NCI-H748 treated with DMSO at 0.1 percent for 48 hours (cell line): Measurements from ENCODE around the gene CHAT.

Experiments
- DNase-seq: peaks from one replicate; lab custom pipeline; 2025; lab: John Stamatoyannopoulos, UW

CHAT gene

GRCh38 chr10:49631975-49632374, 18.1 kb downstream of the CHAT start:
- DNase-seq, result no peak

- DNase-seq, result no peak
Measured at GRCh38 chr10:49632406-49633317, 18.8 kb downstream of the CHAT start.

GRCh38 chr10:49633327-49634068, 19.7 kb downstream of the CHAT start:
- no peak for DNase-seq

GRCh38 chr10:49634069-49634660, 20.3 kb downstream of the CHAT start:
- no peak for DNase-seq

- no peak for DNase-seq
Measured at GRCh38 chr10:49642311-49642710, 28.5 kb downstream of the CHAT start.

GRCh38 chr10:49643241-49644034, 29.6 kb downstream of the CHAT start:
- no peak for DNase-seq

- no peak for DNase-seq
Measured at GRCh38 chr10:49644035-49644646, 30.3 kb downstream of the CHAT start.

- no peak for DNase-seq
Measured at GRCh38 chr10:49645417-49645816, 31.6 kb downstream of the CHAT start.

- no peak for DNase-seq
Measured at GRCh38 chr10:49645871-49646870, 32.3 kb downstream of the CHAT start.

GRCh38 chr10:49647554-49647953, 33.7 kb downstream of the CHAT start:
- no peak for DNase-seq

- no peak for DNase-seq
Measured at GRCh38 chr10:49647985-49648795, 34.4 kb downstream of the CHAT start.

- no peak for DNase-seq
Measured at GRCh38 chr10:49649294-49649693, 35.5 kb downstream of the CHAT start.

GRCh38 chr10:49649936-49650723, 36.3 kb downstream of the CHAT start:
- DNase-seq, result no peak

- DNase-seq, result no peak
Measured at GRCh38 chr10:49650724-49651034, 36.8 kb downstream of the CHAT start.

- no peak for DNase-seq
Measured at GRCh38 chr10:49651039-49651835, 37.4 kb downstream of the CHAT start.

- no peak for DNase-seq
Measured at GRCh38 chr10:49651917-49652316, 38.1 kb downstream of the CHAT start.

- DNase-seq, result no peak
Measured at GRCh38 chr10:49652421-49653272, 38.8 kb downstream of the CHAT start.
